Ectodermal cell (in vitro differentiated cells): Measurements from ENCODE around the gene AKIRIN2.
"Not testable (repeated sequence)": the region's sequence is repeated elsewhere in the genome, so short reads cannot be mapped to it uniquely, and the experiment has no call there.

Source experiments
- H3K27ac ChIP-seq: 2 replicates; pipeline ENCODE4 v1.7.0; 2013; ENCODE audit warnings: mild to moderate bottlenecking, low read depth, low read length; ENCODE audit not compliant: insufficient read depth, poor library complexity, severe bottlenecking
- H3K27me3 ChIP-seq: 2 replicates; pipeline ENCODE4 v1.7.0; 2013; ENCODE audit warnings: mild to moderate bottlenecking, low read length; ENCODE audit not compliant: insufficient read depth, control insufficient read depth, poor library complexity, severe bottlenecking
- H3K36me3 ChIP-seq: one replicate; pipeline ENCODE4 v1.7.0; 2013; ENCODE audit warnings: low read length; ENCODE audit not compliant: control insufficient read depth, insufficient read depth
- H3K4me1 ChIP-seq: one replicate; pipeline ENCODE4 v1.7.0; 2013; ENCODE audit warnings: low read length; ENCODE audit not compliant: control insufficient read depth, insufficient read depth
- H3K4me3 ChIP-seq: 2 replicates; pipeline ENCODE4 v1.7.0; 2013; ENCODE audit warnings: low read depth, low read length, control low read depth; ENCODE audit not compliant: insufficient read depth
- H3K9me3 ChIP-seq: 2 replicates; pipeline ENCODE4 v1.7.0; 2013; ENCODE audit warnings: mild to moderate bottlenecking, low read length, moderate library complexity; ENCODE audit not compliant: control insufficient read depth
- WGBS, 2 experiments: methylation state at CpG; one replicate each; pipeline ENCODE4 v1.1.7; 2013; ENCODE audit warnings: missing lambda C conversion rate in 2 of 2; 5-methylcytosine and 5-hydroxymethylcytosine counted together

The AKIRIN2 gene

GRCh38 chr6:87701344-87701675 is 723 bp downstream of the AKIRIN2 start:
- H3K36me3 ChIP-seq: no peaks in the 10 kb centered on the region
- WGBS, 2 experiments: 0% methylated on average over 36 of the region's 36 CpGs
- peak overlapping the region; percentile 95 for H3K27ac ChIP-seq
- H3K4me1 ChIP-seq: peaks cover 7% of the 10 kb centered on the region
- H3K4me3 ChIP-seq: peak overlapping the region; percentile 88
- H3K27me3 ChIP-seq: no peaks in the 10 kb centered on the region
- no peaks in the 10 kb centered on the region for H3K9me3 ChIP-seq

- peak overlapping the region; percentile 95 for H3K27ac ChIP-seq
- peak overlapping the region; percentile 88 for H3K4me3 ChIP-seq
- WGBS, 2 experiments: 0% methylated on average over 18 of the region's 18 CpGs
- H3K4me1 ChIP-seq: peaks cover 7% of the 10 kb centered on the region
- H3K27me3 ChIP-seq: no peaks in the 10 kb centered on the region
- H3K36me3 ChIP-seq: no peaks in the 10 kb centered on the region
- no peaks in the 10 kb centered on the region for H3K9me3 ChIP-seq
Measured at GRCh38 chr6:87700397-87701343, 1.4 kb downstream of the AKIRIN2 start.

- 4% methylated on average over 4 of the region's 4 CpGs for WGBS, 2 experiments
- H3K4me1 ChIP-seq: peaks cover 7% of the 10 kb centered on the region
- no peak overlapping the region for H3K27ac ChIP-seq
- H3K36me3 ChIP-seq: no peaks in the 10 kb centered on the region
- no peaks in the 10 kb centered on the region for H3K9me3 ChIP-seq
- no peaks in the 10 kb centered on the region for H3K27me3 ChIP-seq
- peak overlapping the region; percentile 88 for H3K4me3 ChIP-seq
Measured at GRCh38 chr6:87699576-87699975, 2.5 kb downstream of the AKIRIN2 start.

- Histone ChIP-seq H3K27ac (no peak overlapping the region), H3K27me3 (no peaks in the 10 kb centered on the region), H3K9me3 (no peaks in the 10 kb centered on the region), H3K36me3 (no peaks in the 10 kb centered on the region), H3K4me3 (peak overlapping the region; percentile 88), H3K4me1 (peaks cover 7% of the 10 kb centered on the region)
- WGBS, 2 experiments: 13% methylated on average over 2 of the region's 2 CpGs; no CpG with 5 or more reads in 1 of the 2 experiments
Measured at GRCh38 chr6:87698547-87699006, 3.5 kb downstream of the AKIRIN2 start.

GRCh38 chr6:87697581-87698546 is 4.2 kb downstream of the AKIRIN2 start:
- Histone ChIP-seq H3K27me3 (no peaks in the 10 kb centered on the region), H3K36me3 (no peaks in the 10 kb centered on the region), H3K9me3 (no peaks in the 10 kb centered on the region), H3K4me1 (peaks cover 7% of the 10 kb centered on the region), H3K27ac (no peak overlapping the region), H3K4me3 (peak overlapping the region; percentile 88)
- 59 to 70% methylated on average over 8 of the region's 8 CpGs for WGBS, 2 experiments

GRCh38 chr6:87696817-87697216 is 5.2 kb downstream of the AKIRIN2 start:
- H3K4me1 ChIP-seq, H3K4me3 ChIP-seq, H3K27me3 ChIP-seq, H3K27ac ChIP-seq, H3K9me3 ChIP-seq, H3K36me3 ChIP-seq: not testable (repeated sequence)
- WGBS, 2 experiments: 88 to 90% methylated on average over 12 of the region's 12 CpGs

GRCh38 chr6:87692086-87692485 is 9.9 kb downstream of the AKIRIN2 start:
- no peaks in the 10 kb centered on the region for H3K4me1 ChIP-seq
- H3K27me3 ChIP-seq: no peaks in the 10 kb centered on the region
- no peak overlapping the region for H3K27ac ChIP-seq
- no peak overlapping the region for H3K4me3 ChIP-seq
- 87 to 88% methylated on average over 2 of the region's 2 CpGs for WGBS, 2 experiments
- no peaks in the 10 kb centered on the region for H3K9me3 ChIP-seq
- H3K36me3 ChIP-seq: no peaks in the 10 kb centered on the region

GRCh38 chr6:87690441-87690840 is 11.6 kb downstream of the AKIRIN2 start:
- Histone ChIP-seq H3K9me3 (no peaks in the 10 kb centered on the region), H3K4me3 (no peak overlapping the region), H3K27me3 (no peaks in the 10 kb centered on the region), H3K27ac (no peak overlapping the region), H3K4me1 (no peaks in the 10 kb centered on the region), H3K36me3 (no peaks in the 10 kb centered on the region)
- WGBS, 2 experiments: 95 to 97% methylated on average over 3 of the region's 3 CpGs

GRCh38 chr6:87687893-87688292 is 14.1 kb downstream of the AKIRIN2 start:
- H3K27me3 ChIP-seq, H3K27ac ChIP-seq, H3K4me1 ChIP-seq, H3K9me3 ChIP-seq, H3K4me3 ChIP-seq, H3K36me3 ChIP-seq: not testable (repeated sequence)
- WGBS, 2 experiments: 92 to 95% methylated on average over 9 of the region's 9 CpGs

GRCh38 chr6:87687296-87687695 is 14.7 kb downstream of the AKIRIN2 start:
- Histone ChIP-seq H3K4me3 (no peak overlapping the region), H3K27me3 (no peaks in the 10 kb centered on the region), H3K4me1 (no peaks in the 10 kb centered on the region), H3K27ac (no peak overlapping the region), H3K36me3 (no peaks in the 10 kb centered on the region), H3K9me3 (no peaks in the 10 kb centered on the region)
- WGBS, 2 experiments: 91 to 92% methylated on average over 2 to 3 of the region's 3 CpGs
